A549 (cell line): ENCODE measurements around the gene ANKRD55. TPM values are rescaled to one million over a fixed set of nuclear protein-coding genes. Genes with fewer than 3 reads are reported as not detected.
"Not testable (repeated sequence)": the region's sequence is repeated elsewhere in the genome, so short reads cannot be mapped to it uniquely, and the experiment has no call there.

Source experiments
- ATAC-seq, 2 experiments: fragments of 200-7000 bp in 1 of 2; fragments of >200 bp in 1 of 2; cut with Nextera tagmentation in 1 of 2; cut with Tn5 transposase in 1 of 2; 3 replicates each; pipeline versions ENCODE4 v1.8.0 to v1.9.1; 2018 to 2020; ENCODE audit warnings: mild to moderate bottlenecking in 1 of 2, moderate library complexity in 1 of 2
- CTCF ChIA-PET: fragments of 300-600 bp; sonication (Branson Sonifier 250); formaldehyde crosslinking; extraction: SDS; loops from one replicate; lab custom pipeline; 2021; ENCODE audit warnings: antibody characterized with exemption, inconsistent platforms; lab: Yijun Ruan, JAX
- POLR2A ChIA-PET: fragments of 350-600 bp; formaldehyde crosslinking; extraction: SDS; loops from one replicate; lab custom pipeline; 2021; ENCODE audit warnings: antibody characterized with exemption, inconsistent platforms; lab: Yijun Ruan, JAX
- DNase-seq, 2 experiments: peaks; one replicate each; pipeline versions ENCODE4 v3.0.0 to v3.0.0-alpha.2; 2011 to 2016; ENCODE audit warnings: low read depth in 1 of 2, low spot score in 1 of 2
- FAIRE-seq: peaks from 2 replicates; lab custom pipeline; 2011; peaks lifted over from hg19 to GRCh38; lab: Jason Lieb, UNC
- H3K27ac ChIP-seq, 2 experiments: fragments of >200 bp; sonication (Bioruptor Twin); formaldehyde crosslinking; 3 replicates each; pipeline ENCODE4 v1.5.1; 2016 to 2017
- H3K4me1 ChIP-seq: fragments of >200 bp; sonication (Bioruptor Twin); formaldehyde crosslinking; 3 replicates; pipeline ENCODE4 v1.6.1; 2016
- H3K4me2 ChIP-seq: fragments of >200 bp; sonication (Bioruptor Twin); formaldehyde crosslinking; 3 replicates; pipeline ENCODE4 v1.6.1; 2016
- H3K4me3 ChIP-seq: fragments of >200 bp; sonication (Bioruptor Twin); formaldehyde crosslinking; 3 replicates; pipeline ENCODE4 v1.5.1; 2016
- H3K9me3 ChIP-seq: fragments of >200 bp; sonication (Bioruptor Twin); formaldehyde crosslinking; 3 replicates; pipeline ENCODE4 v1.6.1; 2016
- CHD2 ChIP-seq: fragments of 150-350 bp; IDR thresholded peaks from 2 replicates; pipeline ENCODE4 v1.6.1; 2014; ENCODE audit warnings: low read length; ENCODE audit not compliant: partially characterized antibody
- CHD4 ChIP-seq: fragments of 200-600 bp; sonication (generic); IDR thresholded peaks from 2 replicates; pipeline ENCODE4 v1.6.1; 2016; ENCODE audit warnings: antibody characterized with exemption, mild to moderate bottlenecking, borderline replicate concordance
- EHF ChIP-seq: fragments of 250-450 bp; sonication (Bioruptor Pico); IDR thresholded peaks from 2 replicates; pipeline ENCODE4 v1.5.0; 2020; ENCODE audit warnings: mild to moderate bottlenecking
- EHMT2 ChIP-seq: fragments of 200-600 bp; sonication (generic); IDR thresholded peaks from 2 replicates; pipeline ENCODE4 v1.6.1; 2016; ENCODE audit warnings: antibody characterized with exemption, low read depth, mild to moderate bottlenecking, moderate library complexity
- FOSL2 ChIP-seq, 2 experiments: fragments of 450-650 bp in 1 of 2; fragments of >200 bp in 1 of 2; sonication (Bioruptor Twin) in 1 of 2; formaldehyde crosslinking; IDR thresholded peaks; 2 replicates each; pipeline versions ENCODE4 v1.5.0 to v1.6.1; 2016 to 2020; ENCODE audit warnings: mild to moderate bottlenecking in 1 of 2, moderate library complexity in 1 of 2
- FOXS1 ChIP-seq: fragments of 250-450 bp; sonication (Bioruptor Pico); IDR thresholded peaks from 2 replicates; pipeline ENCODE4 v1.5.0; 2020; ENCODE audit warnings: mild to moderate bottlenecking, moderate library complexity
- HDAC2 ChIP-seq: fragments of 200-600 bp; sonication (generic); IDR thresholded peaks from 2 replicates; pipeline ENCODE4 v1.6.1; 2016
- HEYL ChIP-seq: fragments of 250-450 bp; sonication (Bioruptor Pico); IDR thresholded peaks from 2 replicates; pipeline ENCODE4 v1.8.0; 2021; ENCODE audit warnings: mild to moderate bottlenecking, moderate library complexity
- HOXA7 ChIP-seq: fragments of 250-450 bp; sonication (Bioruptor Pico); IDR thresholded peaks from 2 replicates; pipeline ENCODE4 v1.5.0; 2020; ENCODE audit warnings: mild to moderate bottlenecking, moderate library complexity
- HOXB13 ChIP-seq: fragments of 250-450 bp; sonication (Bioruptor Pico); IDR thresholded peaks from 2 replicates; pipeline ENCODE4 v1.5.0; 2020; ENCODE audit warnings: low read depth, mild to moderate bottlenecking, moderate library complexity
- HOXB5 ChIP-seq: fragments of 250-450 bp; sonication (Bioruptor Pico); IDR thresholded peaks from 2 replicates; pipeline ENCODE4 v1.5.0; 2020; ENCODE audit warnings: mild to moderate bottlenecking, moderate library complexity
- KDM1A ChIP-seq: fragments of 200-600 bp; sonication (generic); IDR thresholded peaks from 2 replicates; pipeline ENCODE4 v1.6.1; 2016; ENCODE audit warnings: low read depth, mild to moderate bottlenecking
- MAZ ChIP-seq: fragments of 150-350 bp; IDR thresholded peaks from 2 replicates; pipeline ENCODE4 v1.6.1; 2014; ENCODE audit warnings: antibody characterized with exemption, low read depth, low read length, borderline replicate concordance
- MYC ChIP-seq: IDR thresholded peaks from 2 replicates; pipeline ENCODE4 v1.6.1; 2012; ENCODE audit warnings: mild to moderate bottlenecking, inconsistent platforms, low read length, improper control_type of control experiment, borderline replicate concordance
- NPAS2 ChIP-seq: fragments of 250-450 bp; sonication (Bioruptor Pico); IDR thresholded peaks from 2 replicates; pipeline ENCODE4 v1.8.0; 2022; ENCODE audit warnings: mild to moderate bottlenecking, moderate library complexity, borderline replicate concordance
- NR3C1 ChIP-seq: fragments of >200 bp; sonication (Bioruptor Twin); formaldehyde crosslinking; IDR thresholded peaks from 3 replicates; pipeline ENCODE4 v1.6.1; 2017
- PHF8 ChIP-seq: fragments of 200-600 bp; sonication (generic); IDR thresholded peaks from 2 replicates; pipeline ENCODE4 v1.6.1; 2016; ENCODE audit warnings: low read depth, mild to moderate bottlenecking, antibody characterized with exemption, moderate library complexity, borderline replicate concordance
- POLR2A ChIP-seq: IDR thresholded peaks from 2 replicates; pipeline ENCODE4 v1.6.1; 2012; ENCODE audit warnings: mild to moderate bottlenecking, low read length
- RAD21 ChIP-seq, 2 experiments: fragments of >200 bp in 1 of 2; sonication (Bioruptor Twin) in 1 of 2; formaldehyde crosslinking in 1 of 2; IDR thresholded peaks in 1 of 2; conservative IDR thresholded peaks in 1 of 2; 2 replicates in 1 of 2; 3 replicates in 1 of 2; pipeline ENCODE4 v1.6.1; 2012 to 2018; ENCODE audit warnings: inconsistent platforms in 1 of 2
- RARB ChIP-seq: fragments of 250-450 bp; sonication (Bioruptor Pico); IDR thresholded peaks from 2 replicates; pipeline ENCODE4 v1.8.0; 2021; ENCODE audit warnings: mild to moderate bottlenecking, moderate library complexity
- SMC3 ChIP-seq: fragments of >200 bp; sonication (Bioruptor Twin); formaldehyde crosslinking; IDR thresholded peaks from 3 replicates; pipeline ENCODE4 v1.6.1; 2018; ENCODE audit warnings: inconsistent platforms
- SREBF2 ChIP-seq: fragments of 450-650 bp; IDR thresholded peaks from 2 replicates; pipeline ENCODE4 v1.6.1; 2014; ENCODE audit warnings: mild to moderate bottlenecking, moderate library complexity
- TP53 ChIP-seq: fragments of 250-450 bp; sonication (Bioruptor Pico); IDR thresholded peaks from 2 replicates; pipeline ENCODE4 v1.5.0; 2021; ENCODE audit warnings: mild to moderate bottlenecking, moderate library complexity
- ZC3H11A ChIP-seq: fragments of 450-650 bp; IDR thresholded peaks from 2 replicates; pipeline ENCODE4 v1.6.1; 2014; ENCODE audit warnings: antibody characterized with exemption, mild to moderate bottlenecking
- ZFP36 ChIP-seq: fragments of 450-650 bp; IDR thresholded peaks from 2 replicates; pipeline ENCODE4 v1.6.1; 2014; ENCODE audit warnings: borderline replicate concordance; ENCODE audit not compliant: partially characterized antibody
- ZSCAN20 ChIP-seq: fragments of 250-450 bp; sonication (Bioruptor Pico); IDR thresholded peaks from 2 replicates; pipeline ENCODE4 v1.8.0; 2022; ENCODE audit warnings: mild to moderate bottlenecking, moderate library complexity
- WGBS: methylation state at CpG from one replicate; pipeline ENCODE4 v1.1.6; 2017; ENCODE audit errors: missing lambda C conversion rate; 5-methylcytosine and 5-hydroxymethylcytosine counted together
- polyA plus RNA-seq, 4 experiments: library from polyadenylated mRNA; depleted of rRNA in 3 of 4; stranded (reverse); fragments of >200 nt; fragmentation: RNase III in 1 of 4; extraction: RNeasy Plus Mini Kit Qiagen cat#74134 plus additional on column Dnase treatment in 1 of 4; gene quantifications; 2 replicates in 3 of 4; 3 replicates in 1 of 4; pipeline ENCODE4 v1.2.3, GENCODE V29; 2011 to 2017
- TF ChIP-seq, protein P1 (sequence below): IDR thresholded peaks from 2 replicates; pipeline ENCODE4 v1.6.1; 2012
- TF ChIP-seq, protein P2 (sequence below): fragments of 250-450 bp; sonication (Bioruptor Pico); IDR thresholded peaks from 2 replicates; pipeline ENCODE4 v1.5.0; 2020; ENCODE audit warnings: low read depth, mild to moderate bottlenecking, moderate library complexity
- TF ChIP-seq, protein P3 (sequence below): fragments of 200-600 bp; sonication (generic); IDR thresholded peaks from 2 replicates; pipeline ENCODE4 v1.6.1; 2016; ENCODE audit warnings: antibody characterized with exemption, mild to moderate bottlenecking, moderate library complexity

The ANKRD55 gene
- polyA plus RNA-seq, 2 of the 4 experiments (the other 2 are of a cell fraction): 0.10 to 0.30 TPM

DNA sequence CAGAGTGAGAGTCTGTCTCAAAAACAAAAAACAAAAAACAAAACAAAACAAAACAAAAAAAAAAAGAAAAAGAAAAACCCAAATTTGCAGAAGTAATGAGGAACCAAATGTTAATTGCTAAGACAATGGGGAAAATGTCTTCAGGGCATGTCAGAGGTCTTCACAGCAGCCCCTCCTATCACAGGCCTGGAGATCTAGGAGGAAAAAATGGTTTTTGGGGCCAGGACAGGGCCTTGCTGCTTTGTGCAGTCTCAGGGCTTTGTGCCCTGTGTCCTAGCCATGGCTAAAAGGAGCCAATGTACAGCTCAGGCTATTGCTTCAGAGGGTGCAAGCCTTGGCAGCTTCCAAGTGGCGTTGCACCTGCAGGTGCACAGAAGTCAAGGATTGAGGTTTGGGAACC, 9.1 kb upstream of the ANKRD55 start:
- H3K4me3 ChIP-seq, ATAC-seq, POLR2A ChIA-PET, H3K27ac ChIP-seq, H3K4me1 ChIP-seq, H3K4me2 ChIP-seq, CTCF ChIA-PET, DNase-seq, FAIRE-seq: not testable (repeated sequence)
- peak; percentile 38 for TF ChIP-seq ZFP36
- 0% methylated on average over 1 of the region's 1 CpG for WGBS
- peaks cover 23% of the 10 kb centered on the region for H3K9me3 ChIP-seq

DNA sequence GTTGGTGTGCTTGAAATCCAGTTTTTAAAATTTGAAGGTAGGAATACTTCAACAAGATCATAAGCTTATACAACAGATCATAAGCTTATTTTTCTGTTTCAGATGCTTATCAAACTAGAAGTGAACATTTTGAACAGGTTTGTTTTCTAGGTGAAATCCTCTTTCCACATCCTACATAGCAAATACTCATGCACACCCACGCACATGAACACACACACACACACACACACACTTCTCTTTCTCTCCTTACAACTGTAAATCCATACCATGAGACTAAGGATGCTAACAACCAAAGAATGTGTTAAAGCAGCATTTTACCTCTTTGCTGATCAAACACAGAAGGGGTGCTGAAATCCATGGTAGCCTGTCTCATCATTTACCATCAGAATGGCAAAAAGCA, 592 bp downstream of the ANKRD55 start:
- no peak overlapping the region for H3K4me3 ChIP-seq
- POLR2A ChIA-PET: no interaction called here
- CTCF ChIA-PET: interaction anchor here (0.6 to 2.0 kb wide), 4 partner anchors 31 to 297 kb away, joined by 3 to 6 read pairs (median 4); no protein-coding TSS in a partner anchor
- DNase-seq (no peak), FAIRE-seq (no peak)
- TF ChIP-seq HOXA7 (CRISPR knock-in tag) (no peak), PHF8 (no peak), CHD2 (no peak), ZFP36 (no peak), POLR2A (no peak), FOXS1 (CRISPR knock-in tag) (no peak), EHMT2 (no peak), ZSCAN20 (CRISPR knock-in tag) (no peak), EHF (no peak), RAD21 (conservative IDR thresholded peaks at IDR 0.05 in 1 of 2, IDR thresholded peaks at IDR 0.05 in 1 of 2) (no peak), HOXB5 (CRISPR knock-in tag) (no peak), MYC (no peak)
- TF ChIP-seq, protein P1, sequence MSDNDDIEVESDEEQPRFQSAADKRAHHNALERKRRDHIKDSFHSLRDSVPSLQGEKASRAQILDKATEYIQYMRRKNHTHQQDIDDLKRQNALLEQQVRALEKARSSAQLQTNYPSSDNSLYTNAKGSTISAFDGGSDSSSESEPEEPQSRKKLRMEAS: no peak
- TF ChIP-seq, protein P2, sequence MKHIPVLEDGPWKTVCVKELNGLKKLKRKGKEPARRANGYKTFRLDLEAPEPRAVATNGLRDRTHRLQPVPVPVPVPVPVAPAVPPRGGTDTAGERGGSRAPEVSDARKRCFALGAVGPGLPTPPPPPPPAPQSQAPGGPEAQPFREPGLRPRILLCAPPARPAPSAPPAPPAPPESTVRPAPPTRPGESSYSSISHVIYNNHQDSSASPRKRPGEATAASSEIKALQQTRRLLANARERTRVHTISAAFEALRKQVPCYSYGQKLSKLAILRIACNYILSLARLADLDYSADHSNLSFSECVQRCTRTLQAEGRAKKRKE (CRISPR knock-in tag): no peak
- TF ChIP-seq, all 56 proteins: peak for 0
- no peak overlapping the region for H3K4me2 ChIP-seq
- 83% methylated on average over 1 of the region's 1 CpG for WGBS
- ATAC-seq: no peak
- H3K27ac ChIP-seq: no peak overlapping the region
- no peaks in the 10 kb centered on the region for H3K4me1 ChIP-seq
- H3K9me3 ChIP-seq: no peaks in the 10 kb centered on the region

DNA sequence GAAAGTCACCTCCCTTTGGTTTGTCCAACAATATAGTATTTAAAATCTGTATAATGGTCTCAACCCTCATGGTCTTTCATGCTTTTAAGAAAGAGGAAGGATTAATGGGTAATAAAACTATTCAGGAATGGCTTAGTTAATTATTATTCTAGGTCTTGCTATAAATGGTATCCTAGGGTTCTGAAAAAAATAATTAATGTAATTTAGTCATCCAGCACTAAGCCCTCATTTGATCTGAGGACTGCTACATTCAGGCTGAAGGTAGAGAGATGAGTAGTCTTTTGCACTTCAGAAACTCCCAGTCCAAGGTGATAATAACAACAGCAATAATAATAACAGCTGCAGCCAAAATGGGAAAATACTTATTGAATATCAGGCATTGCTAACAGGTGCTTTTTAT, 2.6 kb downstream of the ANKRD55 start:
- TF ChIP-seq POLR2A (no peak), SREBF2 (no peak), FOXS1 (CRISPR knock-in tag) (no peak), SMC3 (no peak), HEYL (no peak)
- ChIA-PET POLR2A (no interaction called here), CTCF (interaction anchor here (0.6 to 2.0 kb wide), 2 partner anchors 295 to 1595 kb away, joined by 3 to 6 read pairs; no protein-coding TSS in a partner anchor)
- no peak for FAIRE-seq
- Histone ChIP-seq H3K4me2 (no peak overlapping the region), H3K4me3 (no peak overlapping the region), H3K4me1 (no peaks in the 10 kb centered on the region), H3K27ac (no peak overlapping the region), H3K9me3 (no peaks in the 10 kb centered on the region)
- DNase-seq: no peak
- ATAC-seq: no peak

DNA sequence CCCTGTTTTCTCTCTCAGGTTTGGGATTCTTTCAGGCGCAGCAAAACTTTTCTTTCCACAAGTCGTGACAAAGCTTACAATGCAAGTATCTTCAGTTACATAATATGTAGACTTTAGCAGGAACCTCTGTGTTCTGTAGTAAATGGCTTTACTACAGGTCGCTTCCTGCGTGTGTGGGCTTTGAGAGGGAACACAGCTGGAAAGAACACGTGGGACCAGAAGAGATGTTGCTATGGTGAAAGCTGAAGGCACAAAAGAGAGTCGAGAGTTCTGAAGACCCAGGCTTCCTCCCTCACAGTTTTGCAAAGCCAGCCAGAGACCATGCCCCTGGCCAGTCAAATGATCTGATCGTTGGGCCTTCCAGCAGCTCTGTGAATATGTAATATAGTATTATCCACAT, 4.0 kb downstream of the ANKRD55 start:
- H3K4me3 ChIP-seq: no peak overlapping the region
- WGBS: 71% methylated on average over 7 of the region's 7 CpGs
- H3K4me1 ChIP-seq: no peaks in the 10 kb centered on the region
- no peaks in the 10 kb centered on the region for H3K9me3 ChIP-seq
- FAIRE-seq (no peak), ATAC-seq (no peak), DNase-seq (no peak)
- H3K4me2 ChIP-seq: no peak overlapping the region
- no peak overlapping the region for H3K27ac ChIP-seq
- ChIA-PET CTCF (interaction anchor here (0.6 to 1.5 kb wide), 2 partner anchors 9 to 520 kb away, joined by 3 to 4 read pairs; no protein-coding TSS in a partner anchor), POLR2A (no interaction called here)
- no peak for TF ChIP-seq HOXA7 (CRISPR knock-in tag)
- TF ChIP-seq TP53 (CRISPR knock-in tag): no peak
- no peak for TF ChIP-seq HOXB13 (CRISPR knock-in tag)
- TF ChIP-seq HDAC2: no peak
- TF ChIP-seq EHF: no peak
- no peak for TF ChIP-seq CHD4
- no peak for TF ChIP-seq NPAS2 (CRISPR knock-in tag)
- TF ChIP-seq RARB (CRISPR knock-in tag): no peak
- no peak for TF ChIP-seq FOSL2 (IDR thresholded peaks at IDR 0.05)
- no peak for TF ChIP-seq FOSL2 (CRISPR knock-in tag; IDR thresholded peaks at IDR 0.05)
- no peak for TF ChIP-seq MAZ
- TF ChIP-seq KDM1A: no peak
- no peak for TF ChIP-seq ZC3H11A
- TF ChIP-seq, protein P3, sequence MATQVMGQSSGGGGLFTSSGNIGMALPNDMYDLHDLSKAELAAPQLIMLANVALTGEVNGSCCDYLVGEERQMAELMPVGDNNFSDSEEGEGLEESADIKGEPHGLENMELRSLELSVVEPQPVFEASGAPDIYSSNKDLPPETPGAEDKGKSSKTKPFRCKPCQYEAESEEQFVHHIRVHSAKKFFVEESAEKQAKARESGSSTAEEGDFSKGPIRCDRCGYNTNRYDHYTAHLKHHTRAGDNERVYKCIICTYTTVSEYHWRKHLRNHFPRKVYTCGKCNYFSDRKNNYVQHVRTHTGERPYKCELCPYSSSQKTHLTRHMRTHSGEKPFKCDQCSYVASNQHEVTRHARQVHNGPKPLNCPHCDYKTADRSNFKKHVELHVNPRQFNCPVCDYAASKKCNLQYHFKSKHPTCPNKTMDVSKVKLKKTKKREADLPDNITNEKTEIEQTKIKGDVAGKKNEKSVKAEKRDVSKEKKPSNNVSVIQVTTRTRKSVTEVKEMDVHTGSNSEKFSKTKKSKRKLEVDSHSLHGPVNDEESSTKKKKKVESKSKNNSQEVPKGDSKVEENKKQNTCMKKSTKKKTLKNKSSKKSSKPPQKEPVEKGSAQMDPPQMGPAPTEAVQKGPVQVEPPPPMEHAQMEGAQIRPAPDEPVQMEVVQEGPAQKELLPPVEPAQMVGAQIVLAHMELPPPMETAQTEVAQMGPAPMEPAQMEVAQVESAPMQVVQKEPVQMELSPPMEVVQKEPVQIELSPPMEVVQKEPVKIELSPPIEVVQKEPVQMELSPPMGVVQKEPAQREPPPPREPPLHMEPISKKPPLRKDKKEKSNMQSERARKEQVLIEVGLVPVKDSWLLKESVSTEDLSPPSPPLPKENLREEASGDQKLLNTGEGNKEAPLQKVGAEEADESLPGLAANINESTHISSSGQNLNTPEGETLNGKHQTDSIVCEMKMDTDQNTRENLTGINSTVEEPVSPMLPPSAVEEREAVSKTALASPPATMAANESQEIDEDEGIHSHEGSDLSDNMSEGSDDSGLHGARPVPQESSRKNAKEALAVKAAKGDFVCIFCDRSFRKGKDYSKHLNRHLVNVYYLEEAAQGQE: no peak
- TF ChIP-seq NR3C1: no peak
